ENCODE results near the gene DOCK2.

Gene DOCK2

GRCh38 chr5:169861433-169861832 lies 224.4 kb downstream of the DOCK2 start:
- no peak for DNase-seq (ENCODE audit: extremely low spot score)
- TF ChIP-seq CTCF (IDR thresholded peaks at IDR 0.05; ENCODE audit: control extremely low read depth, extremely low read depth, low read depth, missing control alignments) = no peak
- ChIA-PET POLR2A (no interaction called here), CTCF (interaction anchor here (0.8 kb wide), 1 partner anchor 25 kb away, joined by 3 read pairs; no protein-coding TSS in a partner anchor)

GRCh38 chr5:169861934-169862333 lies 224.9 kb downstream of the DOCK2 start:
- no peak for DNase-seq (ENCODE audit: extremely low spot score)
- no peak for TF ChIP-seq CTCF (IDR thresholded peaks at IDR 0.05; ENCODE audit: control extremely low read depth, extremely low read depth, low read depth, missing control alignments)
- ChIA-PET CTCF (no interaction called here), POLR2A (no interaction called here)

GRCh38 chr5:169862391-169862811 lies 225.3 kb downstream of the DOCK2 start:
- POLR2A ChIA-PET = no interaction called here
- no peak for DNase-seq (ENCODE audit: extremely low spot score)
- TF ChIP-seq CTCF (IDR thresholded peaks at IDR 0.05; ENCODE audit: control extremely low read depth, extremely low read depth, low read depth, missing control alignments) = no peak
- CTCF ChIA-PET = no interaction called here

GRCh38 chr5:169864483-169864882 lies 227.4 kb downstream of the DOCK2 start:
- ChIA-PET POLR2A (no interaction called here), CTCF (no interaction called here)
- DNase-seq (ENCODE audit: extremely low spot score) = no peak
- no peak for TF ChIP-seq CTCF (IDR thresholded peaks at IDR 0.05; ENCODE audit: control extremely low read depth, extremely low read depth, low read depth, missing control alignments)

GRCh38 chr5:169867347-169867746 lies 230.3 kb downstream of the DOCK2 start:
- no peak for TF ChIP-seq CTCF (IDR thresholded peaks at IDR 0.05; ENCODE audit: control extremely low read depth, extremely low read depth, low read depth, missing control alignments)
- ChIA-PET CTCF (no interaction called here), POLR2A (no interaction called here)
- no peak for DNase-seq (ENCODE audit: extremely low spot score)

- CTCF ChIA-PET = interaction anchor here (1.0 to 1.5 kb wide), 2 partner anchors 25 to 71 kb away, joined by 3 read pairs; no protein-coding TSS in a partner anchor
Observed at GRCh38 chr5:169869066-169869465, 232.0 kb downstream of the DOCK2 start.

More at GRCh38 chr5:169869066-169869465, 232.0 kb downstream of the DOCK2 start:
- POLR2A ChIA-PET = no interaction called here
- TF ChIP-seq CTCF (IDR thresholded peaks at IDR 0.05; ENCODE audit: control extremely low read depth, extremely low read depth, low read depth, missing control alignments) = no peak
- no peak for DNase-seq (ENCODE audit: extremely low spot score)

Measured in GM10248 (cell line).